Gastroesophageal sphincter (tissue), 4 donors: ENCODE measurements around the gene RRP12. TPM values are rescaled to one million over a fixed set of nuclear protein-coding genes. Genes with fewer than 3 reads are reported as not detected.

Source experiments
- ATAC-seq: fragments of 150-250 bp; one replicate; pipeline ENCODE4 v1.9.1; 2016; ENCODE audit warnings: mild to moderate bottlenecking, moderate library complexity
- H3K27ac ChIP-seq, 4 donors: fragments of 200-600 bp; sonication (generic) in 3 of 4; 1 replicate in 3 of 4; 2 replicates in 1 of 4; pipeline ENCODE4 v1.5.1; 2016 to 2019
- H3K27me3 ChIP-seq: fragments of 200-600 bp; sonication (generic); one replicate; pipeline ENCODE4 v1.5.1; 2019
- H3K36me3 ChIP-seq, 2 donors: fragments of 200-600 bp; sonication (generic); one replicate each; pipeline ENCODE4 v1.5.1; 2019; ENCODE audit warnings: control low read depth in 1 of 2
- H3K4me1 ChIP-seq, 3 donors: fragments of 200-600 bp; sonication (generic); 1 replicate in 2 of 3; 2 replicates in 1 of 3; pipeline ENCODE4 v1.5.1; 2016 to 2019; ENCODE audit warnings: control low read depth in 2 of 3
- H3K4me3 ChIP-seq, 2 donors: fragments of 200-600 bp; sonication (generic); one replicate each; pipeline ENCODE4 v1.5.1; 2019; ENCODE audit warnings: mild to moderate bottlenecking in 1 of 2, moderate library complexity in 1 of 2
- H3K9me3 ChIP-seq, 3 donors: fragments of 200-600 bp; sonication (generic); one replicate each; pipeline ENCODE4 v1.5.1; 2017 to 2019; ENCODE audit warnings: control low read depth in 2 of 3
- CTCF ChIP-seq, 4 experiments: fragments of 200-600 bp in 2 of 4; fragments of 450-650 bp in 2 of 4; sonication (generic) in 1 of 4; IDR thresholded peaks; one replicate each; pipeline ENCODE4 v1.5.1; 2017 to 2019; ENCODE audit warnings: antibody characterized with exemption in 4 of 4, mild to moderate bottlenecking in 2 of 4, moderate library complexity in 2 of 4
- EP300 ChIP-seq: sonication (generic); formaldehyde crosslinking; IDR thresholded peaks from one replicate; pipeline ENCODE4 v1.6.1; 2017; ENCODE audit warnings: antibody characterized with exemption, mild to moderate bottlenecking
- POLR2A ChIP-seq, 2 donors: fragments of 450-650 bp; IDR thresholded peaks; one replicate each; pipeline ENCODE4 v1.6.1; 2017; ENCODE audit warnings: antibody characterized with exemption in 2 of 2, mild to moderate bottlenecking in 2 of 2, moderate library complexity in 1 of 2
- POLR2AphosphoS5 ChIP-seq: sonication (generic); formaldehyde crosslinking; IDR thresholded peaks from one replicate; pipeline ENCODE4 v1.6.1; 2017; ENCODE audit warnings: antibody characterized with exemption
- WGBS, 2 donors: methylation state at CpG; one replicate each; pipeline ENCODE4 v1.1.5; 2018; ENCODE audit warnings: low coverage in 1 of 2; 5-methylcytosine and 5-hydroxymethylcytosine counted together
- total RNA-seq, 4 donors: library from RNA; depleted of rRNA; stranded (reverse); fragments of >200 nt; gene quantifications; one replicate each; pipeline ENCODE4 v1.1.0, GENCODE V29; 2016

RRP12 gene
- total RNA-seq, 4 donors from 2014 or later: 6.7 to 25.3 (median 11.8) TPM

GRCh38 chr10:97416565-97416964 lies 15.4 kb upstream of the RRP12 start:
- WGBS, 2 donors: 88% methylated on average over 5 of the region's 6 CpGs; no CpG with 5 or more reads in 1 of the 2 donors
- no peak for TF ChIP-seq POLR2A (IDR thresholded peaks at IDR 0.05)
- TF ChIP-seq CTCF (IDR thresholded peaks at IDR 0.05): no peak
- TF ChIP-seq POLR2AphosphoS5: no peak
- no peak for TF ChIP-seq EP300
- no peaks in the 10 kb centered on the region for H3K36me3 ChIP-seq
- peaks cover 0 to 13% (median 0%) of the 10 kb centered on the region in 3 donors for H3K4me1 ChIP-seq
- H3K9me3 ChIP-seq: no peaks in the 10 kb centered on the region
- ATAC-seq: no peak
- H3K27ac ChIP-seq: no peak overlapping the region
- H3K27me3 ChIP-seq: no peaks in the 10 kb centered on the region
- H3K4me3 ChIP-seq: no peak overlapping the region

- TF ChIP-seq EP300 (no peak), CTCF (IDR thresholded peaks at IDR 0.05) (no peak), POLR2AphosphoS5 (no peak), POLR2A (IDR thresholded peaks at IDR 0.05) (no peak)
- Histone ChIP-seq H3K36me3 (no peaks in the 10 kb centered on the region), H3K27me3 (no peaks in the 10 kb centered on the region), H3K9me3 (no peaks in the 10 kb centered on the region), H3K4me1 (peaks cover 0 to under 1% (median 0%) of the 10 kb centered on the region in 3 donors), H3K4me3 (no peak overlapping the region), H3K27ac (no peak overlapping the region)
- no peak for ATAC-seq
- 80 to 82% methylated on average over 9 of the region's 10 CpGs for WGBS, 2 donors
These were observed 11.8 kb upstream of the RRP12 start for GRCh38 chr10:97412891-97413304.

GRCh38 chr10:97411406-97411805 lies 10.3 kb upstream of the RRP12 start:
- Histone ChIP-seq H3K36me3 (no peaks in the 10 kb centered on the region), H3K4me1 (peaks cover 0 to 12% (median 0%) of the 10 kb centered on the region in 3 donors), H3K27ac (no peak overlapping the region), H3K27me3 (no peaks in the 10 kb centered on the region), H3K4me3 (no peak overlapping the region), H3K9me3 (no peaks in the 10 kb centered on the region)
- TF ChIP-seq POLR2A (IDR thresholded peaks at IDR 0.05) (no peak), EP300 (no peak), CTCF (IDR thresholded peaks at IDR 0.05) (no peak), POLR2AphosphoS5 (no peak)
- 68 to 80% methylated on average over 1 to 4 of the region's 4 CpGs for WGBS, 2 donors
- no peak for ATAC-seq

GRCh38 chr10:97408496-97408992 lies 7.4 kb upstream of the RRP12 start:
- Histone ChIP-seq H3K4me3 (no peak overlapping the region), H3K27ac (no peak overlapping the region), H3K4me1 (peaks cover 0 to 12% (median 0%) of the 10 kb centered on the region in 3 donors), H3K27me3 (no peaks in the 10 kb centered on the region), H3K36me3 (no peaks in the 10 kb centered on the region), H3K9me3 (no peaks in the 10 kb centered on the region)
- TF ChIP-seq POLR2AphosphoS5 (no peak), EP300 (no peak), CTCF (IDR thresholded peaks at IDR 0.05) (no peak), POLR2A (IDR thresholded peaks at IDR 0.05) (no peak)
- 40 to 89% methylated on average over 1 to 4 of the region's 10 CpGs for WGBS, 2 donors
- ATAC-seq: peak; percentile 32

- Histone ChIP-seq H3K4me3 (no peak overlapping the region), H3K27me3 (no peaks in the 10 kb centered on the region), H3K4me1 (peaks cover 0 to 12% (median 0%) of the 10 kb centered on the region in 3 donors), H3K27ac (no peak overlapping the region), H3K9me3 (no peaks in the 10 kb centered on the region), H3K36me3 (no peaks in the 10 kb centered on the region)
- ATAC-seq: no peak
- no peak for TF ChIP-seq EP300
- 75 to 96% methylated on average over 2 of the region's 2 CpGs for WGBS, 2 donors
These were observed 6.8 kb upstream of the RRP12 start for GRCh38 chr10:97407952-97408248.
